GM12878 (cell line): Measurements from ENCODE around the gene PKHD1. TPM values are rescaled to one million over a fixed set of nuclear protein-coding genes. Genes with fewer than 3 reads are reported as not detected.

Experiments used
- ATAC-seq: fragments of 200-7000 bp; cut with Tn5 transposase; 3 replicates; pipeline ENCODE4 v1.9.1; 2020; ENCODE audit warnings: mild to moderate bottlenecking, moderate library complexity
- BruUV-seq: library from RNA; stranded (reverse); fragments of 400-500 nt; replicated peaks from 2 replicates; lab custom pipeline; 2021; lab: Mats Ljungman, UMichigan
- CTCF ChIA-PET: fragments of 300-600 bp; sonication (Branson Sonifier 250); formaldehyde crosslinking; extraction: SDS; loops from one replicate; lab custom pipeline; 2021; ENCODE audit warnings: inconsistent platforms; lab: Yijun Ruan, JAX
- POLR2A ChIA-PET: fragments of 350-600 bp; formaldehyde crosslinking; extraction: SDS; loops from one replicate; lab custom pipeline; 2021; ENCODE audit warnings: inconsistent platforms; lab: Charles Lee
- RAD21 ChIA-PET: fragments of 300-600 bp; sonication (Branson Sonifier 250); formaldehyde crosslinking; loops from one replicate; lab custom pipeline; 2023; ENCODE audit warnings: antibody characterized with exemption; ENCODE audit not compliant: unreplicated experiment; lab: Charles Lee
- SMC1A ChIA-PET: fragments of 300-600 bp; sonication (Branson Sonifier 250); formaldehyde crosslinking; loops from one replicate; lab custom pipeline; 2023; ENCODE audit not compliant: unreplicated experiment, uncharacterized antibody; lab: Charles Lee
- DNase-seq: peaks from one replicate; pipeline ENCODE4 v3.0.0-alpha.2; 2011; ENCODE audit warnings: low read depth, low spot score
- FAIRE-seq: peaks from 3 replicates; lab custom pipeline; 2011; peaks lifted over from hg19 to GRCh38; lab: Jason Lieb, UNC
- H2AFZ ChIP-seq: 2 replicates; pipeline ENCODE4 v1.6.0; 2011; ENCODE audit warnings: low read depth, low read length, control low read depth; ENCODE audit not compliant: control insufficient read depth
- H3K27ac ChIP-seq: 2 replicates; pipeline ENCODE4 v1.5.1; 2011; ENCODE audit warnings: control low read depth; ENCODE audit not compliant: control insufficient read depth, insufficient read depth
- H3K27me3 ChIP-seq, 2 experiments: replicated peaks in 1 of 2; 2 replicates each; pipeline versions ENCODE4 v1.6.0 to v1.6.1; 2011; ENCODE audit warnings: low read length in 1 of 2; ENCODE audit not compliant: control insufficient read depth in 2 of 2, insufficient read depth in 2 of 2
- H3K36me3 ChIP-seq, 2 experiments: 2 replicates each; pipeline ENCODE4 v1.5.1; 2011; ENCODE audit warnings: low read length in 1 of 2; ENCODE audit not compliant: control insufficient read depth in 2 of 2, insufficient read depth in 2 of 2
- H3K4me1 ChIP-seq: 2 replicates; pipeline ENCODE4 v1.6.1; 2011; ENCODE audit warnings: mild to moderate bottlenecking, low read length, moderate library complexity, mixed read lengths; ENCODE audit not compliant: control insufficient read depth, insufficient read depth
- H3K4me2 ChIP-seq: 2 replicates; pipeline ENCODE4 v1.6.0; 2011; ENCODE audit warnings: control low read depth; ENCODE audit not compliant: control insufficient read depth, insufficient read depth
- H3K4me3 ChIP-seq: fragments of 200-600 bp; sonication (generic); 2 replicates; pipeline ENCODE4 v1.5.1; 2016
- H3K79me2 ChIP-seq: 2 replicates; pipeline ENCODE4 v1.6.0; 2011; ENCODE audit warnings: low read length; ENCODE audit not compliant: control insufficient read depth, insufficient read depth
- H3K9ac ChIP-seq: 2 replicates; pipeline ENCODE4 v1.8.0; 2011; ENCODE audit warnings: low read length, control low read depth, mixed read lengths; ENCODE audit not compliant: control insufficient read depth, insufficient read depth
- H3K9me3 ChIP-seq: replicated peaks from 3 replicates; pipeline ENCODE4 v1.5.1; 2011; ENCODE audit warnings: mild to moderate bottlenecking, low read length; ENCODE audit not compliant: control insufficient read depth, insufficient read depth
- H4K20me1 ChIP-seq: 2 replicates; pipeline ENCODE4 v1.6.0; 2011; ENCODE audit not compliant: control insufficient read depth, insufficient read depth
- ATF2 ChIP-seq: IDR thresholded peaks from 2 replicates; pipeline ENCODE4 v1.6.1; 2012; ENCODE audit warnings: low read length, inconsistent platforms
- BCLAF1 ChIP-seq: fragments of 450-650 bp; IDR thresholded peaks from 2 replicates; pipeline ENCODE4 v1.6.1; 2017; ENCODE audit warnings: antibody characterized with exemption, mild to moderate bottlenecking, moderate library complexity
- ETV6 ChIP-seq, 2 experiments: fragments of 450-650 bp in 1 of 2; IDR thresholded peaks in 1 of 2; conservative IDR thresholded peaks in 1 of 2; 2 replicates each; pipeline ENCODE4 v1.6.1; 2014; ENCODE audit warnings: antibody characterized with exemption in 1 of 2, borderline replicate concordance in 1 of 2, low read depth in 1 of 2, mild to moderate bottlenecking in 1 of 2, moderate library complexity in 1 of 2
- IKZF2 ChIP-seq, 2 experiments: fragments of 450-650 bp; IDR thresholded peaks; 2 replicates each; pipeline ENCODE4 v1.6.1; 2017; ENCODE audit warnings: mild to moderate bottlenecking in 2 of 2, moderate library complexity in 2 of 2
- POLR2AphosphoS2 ChIP-seq: IDR thresholded peaks from 2 replicates; pipeline ENCODE4 v1.6.1; 2011; ENCODE audit warnings: low read depth, mild to moderate bottlenecking, low read length, improper control_type of control experiment, moderate library complexity
- POU2F2 ChIP-seq: IDR thresholded peaks from 3 replicates; pipeline ENCODE4 v1.6.1; 2011; ENCODE audit warnings: low read depth, mild to moderate bottlenecking, low read length, borderline replicate concordance
- ZBTB4 ChIP-seq: fragments of 450-650 bp; formaldehyde crosslinking; IDR thresholded peaks from 2 replicates; pipeline ENCODE4 v1.4.0; 2022; ENCODE audit warnings: mild to moderate bottlenecking, moderate library complexity
- ZNF24 ChIP-seq: fragments of 450-650 bp; IDR thresholded peaks from 2 replicates; pipeline ENCODE4 v1.6.1; 2017; ENCODE audit warnings: antibody characterized with exemption, mild to moderate bottlenecking
- ZNF274 ChIP-seq: IDR thresholded peaks from one replicate; pipeline ENCODE4 v1.8.0; 2011; ENCODE audit not compliant: insufficient read length, insufficient read depth
- WGBS: methylation state at CpG from one replicate; pipeline ENCODE4 v1.1.6; 2016; ENCODE audit warnings: low lambda C conversion rate; ENCODE audit not compliant: insufficient replicate concordance, insufficient coverage; ENCODE audit errors: missing lambda C conversion rate; 5-methylcytosine and 5-hydroxymethylcytosine counted together
- in situ Hi-C: fragments of 300-500 bp; cut with MboI; formaldehyde crosslinking; loops from 9 replicates; pipeline ENCODE4 v1.14.3; 2018; ENCODE audit warnings: mixed read lengths
- intact Hi-C: fragments of 100-400 bp; cut with micrococcal nuclease; formaldehyde crosslinking; loops from one replicate; pipeline ENCODE4 v1.14.2; 2022; ENCODE audit not compliant: unreplicated experiment
- polyA plus RNA-seq, 11 experiments: library from polyadenylated mRNA; depleted of rRNA in 4 of 11; unstranded in 6 of 11; stranded (reverse) in 5 of 11; fragments of >200 nt; fragmentation: Nextera tagmentation in 4 of 11; fragmentation: Illumina TruSeq in 1 of 11; extraction: Ambion mirVana in 4 of 11; extraction: Trizol in 1 of 11; gene quantifications; 1 replicate in 1 of 11; 2 replicates in 10 of 11; pipeline versions ENCODE4 v1.2.1 to v1.2.3, GENCODE V29; 2011 to 2016; ENCODE audit warnings: inconsistent platforms in 2 of 11, missing spikeins in 2 of 11, low read depth in 1 of 11
- total RNA-seq, 4 experiments: library from RNA; depleted of rRNA in 3 of 4; stranded (reverse); fragments of >200 nt in 3 of 4; fragmentation: Illumina TruSeq in 1 of 4; extraction: Trizol in 1 of 4; gene quantifications; 2 replicates each; pipeline versions ENCODE4 v1.2.1 to v1.2.3, GENCODE V29; 2013 to 2021

PKHD1 gene
- total and polyA plus RNA-seq, 10 of the 15 experiments (the other 5 are each of a cell fraction or from before 2014, with no cell fraction given): under 0.01 to 0.90 (median 0.02) TPM; not detected in 1

DNA sequence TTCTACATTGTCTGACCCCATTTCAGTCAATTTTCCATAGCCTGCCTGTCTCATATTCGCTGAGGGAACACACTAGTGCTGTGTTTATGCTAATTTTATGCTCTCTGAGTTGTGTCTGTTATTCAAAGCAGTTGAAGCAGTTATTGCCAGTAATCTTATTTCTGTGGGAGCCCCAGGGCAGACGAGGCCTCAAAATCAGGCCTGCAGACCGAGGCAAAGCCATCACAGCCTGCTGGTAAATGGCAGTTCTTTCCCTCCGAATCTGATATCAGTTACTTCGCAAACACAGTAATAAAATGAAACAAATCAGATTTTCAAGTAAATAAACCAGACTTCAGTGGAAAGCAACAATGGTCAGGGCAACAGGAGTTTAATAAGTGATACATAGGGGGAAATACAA lies 508.4 kb downstream of the PKHD1 start:
- H3K4me2 ChIP-seq: no peak overlapping the region
- ATAC-seq (no peak), DNase-seq (no peak), FAIRE-seq (no peak)
- H3K36me3 ChIP-seq: no peaks in the 10 kb centered on the region
- H3K9me3 ChIP-seq: no peaks in the 10 kb centered on the region
- no peak overlapping the region for H3K27ac ChIP-seq
- H3K79me2 ChIP-seq: no peaks in the 10 kb centered on the region
- TF ChIP-seq ZNF274 (no peak), IKZF2 (IDR thresholded peaks at IDR 0.05) (no peak), ZNF24 (no peak), POU2F2 (no peak), ATF2 (no peak)
- BruUV-seq: no TSS peak
- WGBS: 19% methylated on average over 5 of the region's 5 CpGs
- in situ Hi-C loops: no loop called here
- no peak overlapping the region for H3K9ac ChIP-seq
- ChIA-PET POLR2A (no interaction called here), RAD21 (no interaction called here), CTCF (no interaction called here), SMC1A (interaction anchor here (1.1 to 1.2 kb wide), 3 partner anchors 10 to 24 kb away, joined by 3 to 4 read pairs (median 4); no protein-coding TSS in a partner anchor)
- H3K4me3 ChIP-seq: no peak overlapping the region
- no peaks in the 10 kb centered on the region for H3K27me3 ChIP-seq
- H4K20me1 ChIP-seq: no peaks in the 10 kb centered on the region
- no peak overlapping the region for H2AFZ ChIP-seq
- no peaks in the 10 kb centered on the region for H3K4me1 ChIP-seq
- intact Hi-C loops: no loop called here

GRCh38 chr6:51578362-51578761 lies 509.1 kb downstream of the PKHD1 start:
- Histone ChIP-seq H4K20me1 (no peaks in the 10 kb centered on the region), H3K9me3 (no peaks in the 10 kb centered on the region), H3K27ac (no peak overlapping the region), H3K4me1 (no peaks in the 10 kb centered on the region), H3K79me2 (no peaks in the 10 kb centered on the region), H3K27me3 (no peaks in the 10 kb centered on the region), H3K4me3 (no peak overlapping the region), H3K9ac (no peak overlapping the region), H3K4me2 (no peak overlapping the region), H2AFZ (no peak overlapping the region), H3K36me3 (no peaks in the 10 kb centered on the region)
- ATAC-seq (no peak), DNase-seq (no peak), FAIRE-seq (no peak)
- SMC1A ChIA-PET: interaction anchor here (1.1 kb wide), 2 partner anchors 9 to 13 kb away, joined by 4 read pairs; no protein-coding TSS in a partner anchor
- RAD21 ChIA-PET: interaction anchor here (1.0 kb wide), 1 partner anchor 9 kb away, joined by 3 read pairs; no protein-coding TSS in a partner anchor
- WGBS: 55% methylated on average over 2 of the region's 2 CpGs
- intact Hi-C loops: no loop called here
- CTCF ChIA-PET: no interaction called here
- BruUV-seq: no TSS peak
- in situ Hi-C loops: no loop called here
- POLR2A ChIA-PET: no interaction called here
- TF ChIP-seq POLR2AphosphoS2 (no peak), BCLAF1 (no peak), ETV6 (conservative IDR thresholded peaks at IDR 0.05 in 1 of 2, IDR thresholded peaks at IDR 0.05 in 1 of 2; ENCODE audit: borderline replicate concordance in 1 of 2, low read depth in 1 of 2) (no peak), ZBTB4 (CRISPR knock-in tag) (no peak)
